ENCODE data around the gene ROBO3.

ROBO3 gene

GRCh38 chr11:124829986-124830385, 35.2 kb upstream of the ROBO3 start:
- DNase-seq (ENCODE audit: extremely low read depth, low read depth) = no peak

GRCh38 chr11:124830749-124831148, 34.5 kb upstream of the ROBO3 start:
- TF ChIP-seq CTCF (IDR thresholded peaks at IDR 0.05; ENCODE audit: low read depth, low read length) = no peak
- no peak for DNase-seq (ENCODE audit: extremely low read depth, low read depth)

More at GRCh38 chr11:124829986-124830385, 35.2 kb upstream of the ROBO3 start:
- no peak for TF ChIP-seq CTCF (IDR thresholded peaks at IDR 0.05; ENCODE audit: low read depth, low read length)

GRCh38 chr11:124831897-124832296, 33.3 kb upstream of the ROBO3 start:
- TF ChIP-seq CTCF (IDR thresholded peaks at IDR 0.05; ENCODE audit: low read depth, low read length) = no peak

GRCh38 chr11:124832571-124832970, 32.7 kb upstream of the ROBO3 start:
- no peak for DNase-seq (ENCODE audit: extremely low read depth, low read depth)
- TF ChIP-seq CTCF (IDR thresholded peaks at IDR 0.05; ENCODE audit: low read depth, low read length) = no peak

More at GRCh38 chr11:124831897-124832296, 33.3 kb upstream of the ROBO3 start:
- no peak for DNase-seq (ENCODE audit: extremely low read depth, low read depth)

- no peak for DNase-seq (ENCODE audit: extremely low read depth, low read depth)
- TF ChIP-seq CTCF (IDR thresholded peaks at IDR 0.05; ENCODE audit: low read depth, low read length) = no peak
Observed at GRCh38 chr11:124834526-124835180, 30.6 kb upstream of the ROBO3 start.

GRCh38 chr11:124835918-124836317, 29.3 kb upstream of the ROBO3 start:
- no peak for DNase-seq (ENCODE audit: extremely low read depth, low read depth)
- TF ChIP-seq CTCF (IDR thresholded peaks at IDR 0.05; ENCODE audit: low read depth, low read length) = no peak

GRCh38 chr11:124837491-124837856, 27.8 kb upstream of the ROBO3 start:
- TF ChIP-seq CTCF (IDR thresholded peaks at IDR 0.05; ENCODE audit: low read depth, low read length) = peak; percentile 78
- peak; percentile 74 for DNase-seq (ENCODE audit: extremely low read depth, low read depth)

Data from AG09319 (cell line).